KMS-11 (cell line): Measurements from ENCODE around the gene ZNF710.

Experiments used
- H2AFZ ChIP-seq: fragments of 200-600 bp; sonication (generic); 2 replicates; pipeline ENCODE4 v1.6.1; 2016; ENCODE audit warnings: antibody characterized with exemption, mixed run types, low read depth
- H3K27ac ChIP-seq: fragments of 200-600 bp; sonication (generic); 2 replicates; pipeline ENCODE4 v1.6.1; 2016; ENCODE audit warnings: mild to moderate bottlenecking, mixed run types
- H3K27me3 ChIP-seq: fragments of 200-600 bp; sonication (generic); 2 replicates; pipeline ENCODE4 v1.6.1; 2017; ENCODE audit warnings: mild to moderate bottlenecking, low read depth, mixed run types, moderate library complexity; ENCODE audit not compliant: insufficient read depth
- H3K36me3 ChIP-seq: fragments of 200-600 bp; sonication (generic); 2 replicates; pipeline ENCODE4 v1.6.1; 2017; ENCODE audit warnings: mild to moderate bottlenecking, mixed run types; ENCODE audit not compliant: insufficient read depth
- H3K4me1 ChIP-seq: fragments of 200-600 bp; sonication (generic); 2 replicates; pipeline ENCODE4 v1.6.1; 2016; ENCODE audit warnings: mild to moderate bottlenecking, low read depth, mixed run types; ENCODE audit not compliant: poor library complexity, severe bottlenecking
- H3K4me2 ChIP-seq: fragments of 200-600 bp; sonication (generic); 2 replicates; pipeline ENCODE4 v1.7.0; 2016; ENCODE audit warnings: mild to moderate bottlenecking, mixed run types
- H3K4me3 ChIP-seq: fragments of 200-600 bp; sonication (generic); IDR thresholded peaks from 2 replicates; pipeline ENCODE4 v1.6.1; 2017; ENCODE audit warnings: low read depth, low read length, mixed read lengths; ENCODE audit not compliant: insufficient read depth
- H3K79me2 ChIP-seq: fragments of 200-600 bp; sonication (generic); 2 replicates; pipeline ENCODE4 v1.6.1; 2016; ENCODE audit warnings: low read depth, mixed run types; ENCODE audit not compliant: insufficient read depth
- H3K9ac ChIP-seq: fragments of 200-600 bp; sonication (generic); 2 replicates; pipeline ENCODE4 v1.6.1; 2016; ENCODE audit warnings: mild to moderate bottlenecking, mixed run types
- H4K20me1 ChIP-seq: fragments of 200-600 bp; sonication (generic); 2 replicates; pipeline ENCODE4 v1.6.1; 2016; ENCODE audit warnings: mild to moderate bottlenecking, mixed run types; ENCODE audit not compliant: insufficient read depth
- CTCF ChIP-seq: fragments of 200-600 bp; sonication (generic); conservative IDR thresholded peaks from 2 replicates; pipeline ENCODE4 v1.6.1; 2017; ENCODE audit warnings: low read depth, mild to moderate bottlenecking, antibody characterized with exemption, low read length, moderate library complexity, mixed read lengths

ZNF710 gene

GRCh38 chr15:90001683-90002427, 731 bp downstream of the ZNF710 start:
- Histone ChIP-seq H4K20me1 (no peaks in the 10 kb centered on the region), H3K27me3 (no peaks in the 10 kb centered on the region), H3K4me2 (no peak overlapping the region), H3K27ac (peak overlapping the region; percentile 56), H3K4me3 (no peak overlapping the region), H3K4me1 (peaks cover 45% of the 10 kb centered on the region), H3K36me3 (no peaks in the 10 kb centered on the region), H2AFZ (peak overlapping the region; percentile 41; the same call in 1 of the 2 replicates), H3K9ac (peak overlapping the region; percentile 80; the same call in 1 of the 2 replicates), H3K79me2 (peaks cover 40% of the 10 kb centered on the region)
- TF ChIP-seq CTCF = no peak

DNA sequence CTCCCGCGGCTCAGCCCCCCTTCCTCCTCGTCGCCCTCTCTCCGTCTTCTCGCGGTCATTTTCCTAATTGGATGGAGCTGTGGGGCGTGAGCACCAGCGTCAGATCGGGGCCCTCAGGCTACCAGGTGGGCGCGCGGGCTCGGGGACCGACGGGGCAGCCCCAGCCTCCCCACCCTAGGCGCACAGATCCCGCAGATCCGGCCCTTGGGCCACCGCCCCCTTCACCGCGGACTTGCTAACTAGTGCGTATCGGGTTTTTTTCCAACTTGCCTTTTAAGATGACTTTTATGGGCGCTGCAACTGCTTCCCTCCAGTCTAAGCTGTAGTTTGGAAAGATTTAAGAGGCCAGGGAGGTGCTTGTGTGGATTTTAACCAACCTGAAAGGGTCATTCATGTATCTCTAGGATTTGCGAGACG, 1.3 kb downstream of the ZNF710 start:
- Histone ChIP-seq H3K27me3 (no peaks in the 10 kb centered on the region), H2AFZ (peak overlapping the region; percentile 41; the same call in 1 of the 2 replicates), H3K4me2 (peak overlapping the region; percentile 78), H3K79me2 (peaks cover 46% of the 10 kb centered on the region), H4K20me1 (no peaks in the 10 kb centered on the region), H3K4me1 (peaks cover 51% of the 10 kb centered on the region), H3K36me3 (no peaks in the 10 kb centered on the region), H3K4me3 (no peak overlapping the region), H3K27ac (no peak overlapping the region), H3K9ac (peak overlapping the region; percentile 80; the same call in 1 of the 2 replicates)
- no peak for TF ChIP-seq CTCF

DNA sequence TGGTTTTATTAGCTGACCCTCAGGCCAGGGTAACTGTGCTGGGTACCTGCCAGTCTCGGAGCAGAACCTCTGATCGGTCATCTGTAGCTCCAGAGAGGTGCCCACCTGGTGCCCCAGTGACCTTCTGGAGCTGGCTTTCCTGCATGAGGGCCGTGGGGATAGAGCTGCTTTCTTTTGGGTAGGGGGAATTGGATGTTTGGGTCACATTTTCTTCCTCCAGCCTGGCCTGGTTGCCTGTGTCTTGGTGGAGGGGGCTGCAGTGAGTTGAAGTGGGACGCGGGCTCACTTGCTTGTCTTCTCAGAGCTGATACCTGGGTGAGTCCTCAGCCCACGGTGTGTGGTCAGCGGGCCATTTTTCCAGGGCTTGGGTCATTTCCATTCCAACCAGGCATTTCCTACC, 2.6 kb downstream of the ZNF710 start:
- Histone ChIP-seq H3K4me2 (no peak overlapping the region; the same call in 1 of the 2 replicates), H3K27me3 (no peaks in the 10 kb centered on the region)

GRCh38 chr15:90004252-90004651, 3.1 kb downstream of the ZNF710 start:
- H3K27me3 ChIP-seq = no peaks in the 10 kb centered on the region
- H3K4me2 ChIP-seq = no peak overlapping the region
- H3K27ac ChIP-seq = no peak overlapping the region
- no peaks in the 10 kb centered on the region for H3K36me3 ChIP-seq
- H3K4me1 ChIP-seq = peaks cover 59% of the 10 kb centered on the region
- H4K20me1 ChIP-seq = no peaks in the 10 kb centered on the region
- H3K4me3 ChIP-seq = no peak overlapping the region
- H3K9ac ChIP-seq = no peak overlapping the region
- no peak for TF ChIP-seq CTCF
- no peak overlapping the region for H2AFZ ChIP-seq
- H3K79me2 ChIP-seq = peaks cover 60% of the 10 kb centered on the region

More for the DNA sequence above, 2.6 kb downstream of the ZNF710 start:
- no peak overlapping the region for H3K4me3 ChIP-seq
- H3K27ac ChIP-seq = no peak overlapping the region
- peaks cover 61% of the 10 kb centered on the region for H3K4me1 ChIP-seq
- no peak overlapping the region for H3K9ac ChIP-seq
- peaks cover 55% of the 10 kb centered on the region for H3K79me2 ChIP-seq
- H2AFZ ChIP-seq = no peak overlapping the region
- TF ChIP-seq CTCF = no peak
- no peaks in the 10 kb centered on the region for H4K20me1 ChIP-seq
- no peaks in the 10 kb centered on the region for H3K36me3 ChIP-seq
